NT2/D1 (cell line): ENCODE measurements around the gene TNFSF15.

Experiments
- YY1 ChIP-seq: IDR thresholded peaks from 2 replicates; pipeline ENCODE4 v1.6.1; 2011; ENCODE audit not compliant: insufficient read length, insufficient read depth
- ZNF274 ChIP-seq: IDR thresholded peaks from 2 replicates; pipeline ENCODE4 v1.6.1; 2011; ENCODE audit warnings: mild to moderate bottlenecking, low read depth, low read length

DNA sequence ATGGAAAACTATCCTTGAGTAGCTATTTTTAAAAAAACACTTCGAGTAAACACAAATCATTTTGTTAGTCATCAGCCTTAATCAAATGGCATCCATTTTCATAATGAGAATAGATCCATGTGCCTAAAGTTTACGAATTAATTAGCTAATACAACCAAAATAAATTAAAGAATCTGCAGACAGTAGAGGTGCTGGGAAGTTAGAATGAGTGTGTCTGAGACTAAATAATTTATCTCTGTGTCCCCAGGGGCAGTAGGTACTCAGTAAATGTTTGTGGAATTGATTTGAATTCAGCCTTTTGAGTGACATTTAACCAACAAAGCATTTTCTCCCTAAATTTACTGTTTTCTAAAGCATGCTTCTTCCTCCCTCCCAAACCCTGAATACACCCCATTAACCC, 18.6 kb downstream of the TNFSF15 start:
- TF ChIP-seq YY1: no peak
- TF ChIP-seq ZNF274: no peak
